Neural progenitor cell (in vitro differentiated cells): ENCODE results near the gene MYO16.

Source experiments
- EZH2 ChIP-seq: fragments of 200-600 bp; sonication (generic); IDR thresholded peaks from 2 replicates; pipeline ENCODE4 v1.6.1; 2017; ENCODE audit warnings: antibody characterized with exemption, mild to moderate bottlenecking, moderate library complexity
- EZH2phosphoT487 ChIP-seq: fragments of 200-600 bp; sonication (generic); IDR thresholded peaks from 2 replicates; pipeline ENCODE4 v1.6.1; 2017; ENCODE audit warnings: antibody characterized with exemption
- TF ChIP-seq, protein P1 (sequence below): fragments of 200-600 bp; sonication (generic); IDR thresholded peaks from 2 replicates; pipeline ENCODE4 v1.5.1; 2017; ENCODE audit warnings: antibody characterized with exemption, mild to moderate bottlenecking

DNA sequence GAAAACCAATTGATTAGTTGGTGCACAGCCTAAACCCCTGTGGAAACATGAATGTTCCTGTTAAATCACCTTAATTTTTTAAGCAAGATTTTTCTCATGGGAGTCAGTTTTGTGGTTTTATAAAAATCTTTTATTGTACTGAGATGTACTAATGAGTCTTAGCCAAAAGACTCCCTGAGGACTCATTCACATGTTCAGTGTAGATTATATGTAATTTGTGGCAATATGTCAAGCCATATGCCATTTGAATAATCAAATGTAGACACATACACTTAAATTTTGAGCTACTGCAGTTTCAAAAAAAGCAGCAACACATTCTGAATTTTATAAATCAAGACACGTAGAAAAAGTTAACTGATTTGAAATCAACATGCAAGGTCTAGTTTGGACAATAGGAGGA is 395.2 kb downstream of the MYO16 start:
- TF ChIP-seq, protein P1, sequence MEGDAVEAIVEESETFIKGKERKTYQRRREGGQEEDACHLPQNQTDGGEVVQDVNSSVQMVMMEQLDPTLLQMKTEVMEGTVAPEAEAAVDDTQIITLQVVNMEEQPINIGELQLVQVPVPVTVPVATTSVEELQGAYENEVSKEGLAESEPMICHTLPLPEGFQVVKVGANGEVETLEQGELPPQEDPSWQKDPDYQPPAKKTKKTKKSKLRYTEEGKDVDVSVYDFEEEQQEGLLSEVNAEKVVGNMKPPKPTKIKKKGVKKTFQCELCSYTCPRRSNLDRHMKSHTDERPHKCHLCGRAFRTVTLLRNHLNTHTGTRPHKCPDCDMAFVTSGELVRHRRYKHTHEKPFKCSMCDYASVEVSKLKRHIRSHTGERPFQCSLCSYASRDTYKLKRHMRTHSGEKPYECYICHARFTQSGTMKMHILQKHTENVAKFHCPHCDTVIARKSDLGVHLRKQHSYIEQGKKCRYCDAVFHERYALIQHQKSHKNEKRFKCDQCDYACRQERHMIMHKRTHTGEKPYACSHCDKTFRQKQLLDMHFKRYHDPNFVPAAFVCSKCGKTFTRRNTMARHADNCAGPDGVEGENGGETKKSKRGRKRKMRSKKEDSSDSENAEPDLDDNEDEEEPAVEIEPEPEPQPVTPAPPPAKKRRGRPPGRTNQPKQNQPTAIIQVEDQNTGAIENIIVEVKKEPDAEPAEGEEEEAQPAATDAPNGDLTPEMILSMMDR, result no peak
- TF ChIP-seq EZH2 (no peak), EZH2phosphoT487 (no peak)
